Stimulated activated naive CD8-positive, alpha-beta T cell treated with anti-CD3 and anti-CD28 coated beads, Interleukin-15, Interleukin-2, amounts not matched to agents 100 ng/mL and 50 ng/mL, for 24 hours (primary cell): ENCODE measurements around the gene CSMD2.
"Not testable (repeated sequence)": the region's sequence is repeated elsewhere in the genome, so short reads cannot be mapped to it uniquely, and the experiment has no call there.

Experiments used
- H3K27ac Mint-ChIP-seq: one replicate; pipeline ENCODE4 v1.8.0; 2021; ENCODE audit warnings: mild to moderate bottlenecking, mixed read lengths
- H3K27me3 Mint-ChIP-seq: one replicate; pipeline ENCODE4 v1.8.0; 2021; ENCODE audit warnings: mixed read lengths
- H3K36me3 Mint-ChIP-seq: one replicate; pipeline ENCODE4 v1.8.0; 2021; ENCODE audit warnings: low read depth, mixed read lengths
- H3K4me1 Mint-ChIP-seq: one replicate; pipeline ENCODE4 v1.8.0; 2021; ENCODE audit warnings: low read depth, mixed read lengths
- H3K4me3 Mint-ChIP-seq: one replicate; pipeline ENCODE4 v1.8.0; 2021; ENCODE audit warnings: mild to moderate bottlenecking, mixed read lengths
- H3K9me3 Mint-ChIP-seq: one replicate; pipeline ENCODE4 v1.8.0; 2021; ENCODE audit warnings: mixed read lengths

CSMD2 gene

GRCh38 chr1:34101151-34101550 is 63.9 kb downstream of the CSMD2 start:
- Mint-ChIP-seq H3K27ac (no peak overlapping the region), H3K4me1 (no peaks in the 10 kb centered on the region), H3K9me3 (no peaks in the 10 kb centered on the region), H3K4me3 (no peak overlapping the region), H3K27me3 (peaks cover 14% of the 10 kb centered on the region), H3K36me3 (no peaks in the 10 kb centered on the region)

GRCh38 chr1:34100332-34100731 is 64.7 kb downstream of the CSMD2 start:
- Mint-ChIP-seq H3K4me1 (no peaks in the 10 kb centered on the region), H3K27me3 (peaks cover 9% of the 10 kb centered on the region), H3K36me3 (no peaks in the 10 kb centered on the region), H3K4me3 (no peak overlapping the region), H3K9me3 (no peaks in the 10 kb centered on the region), H3K27ac (no peak overlapping the region)

- H3K27me3 Mint-ChIP-seq = peaks cover 13% of the 10 kb centered on the region
- H3K27ac Mint-ChIP-seq, H3K4me1 Mint-ChIP-seq, H3K4me3 Mint-ChIP-seq, H3K36me3 Mint-ChIP-seq, H3K9me3 Mint-ChIP-seq: not testable (repeated sequence)
Observed at GRCh38 chr1:34092399-34092798, 72.6 kb downstream of the CSMD2 start.

- Mint-ChIP-seq H3K9me3 (peaks cover 10% of the 10 kb centered on the region), H3K4me3 (no peak overlapping the region), H3K4me1 (no peaks in the 10 kb centered on the region)
Observed at GRCh38 chr1:34089731-34090130, 75.3 kb downstream of the CSMD2 start.

GRCh38 chr1:34087986-34088385 is 77.0 kb downstream of the CSMD2 start:
- peaks cover 13% of the 10 kb centered on the region for H3K27me3 Mint-ChIP-seq
- no peak overlapping the region for H3K4me3 Mint-ChIP-seq
- no peaks in the 10 kb centered on the region for H3K4me1 Mint-ChIP-seq
- no peak overlapping the region for H3K27ac Mint-ChIP-seq
- no peaks in the 10 kb centered on the region for H3K36me3 Mint-ChIP-seq
- peaks cover 10% of the 10 kb centered on the region for H3K9me3 Mint-ChIP-seq

More at GRCh38 chr1:34089731-34090130, 75.3 kb downstream of the CSMD2 start:
- Mint-ChIP-seq H3K27me3 (peaks cover 13% of the 10 kb centered on the region), H3K27ac (no peak overlapping the region), H3K36me3 (no peaks in the 10 kb centered on the region)

DNA sequence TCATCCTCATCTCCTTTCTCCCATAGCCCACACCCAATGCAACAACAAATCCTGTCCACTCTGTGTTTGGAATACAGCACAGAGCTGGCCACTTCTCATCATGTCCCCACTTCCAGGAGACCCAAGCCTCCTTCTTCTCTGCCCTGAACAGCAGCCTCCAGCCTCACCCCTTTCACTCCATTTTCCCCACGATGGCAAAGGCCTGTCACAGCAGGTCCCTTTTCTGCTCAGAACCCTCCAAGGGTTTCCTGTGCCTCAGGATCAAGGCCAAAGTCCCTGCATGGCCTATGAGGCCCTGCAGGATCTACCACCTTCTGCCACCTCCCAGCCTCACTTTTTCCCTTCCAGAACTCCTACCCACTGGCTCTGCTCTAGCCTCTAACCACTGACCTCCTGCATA is 78.5 kb downstream of the CSMD2 start:
- Mint-ChIP-seq H3K4me1 (no peaks in the 10 kb centered on the region), H3K4me3 (no peak overlapping the region), H3K27ac (no peak overlapping the region), H3K27me3 (peaks cover 13% of the 10 kb centered on the region), H3K9me3 (peaks cover 10% of the 10 kb centered on the region), H3K36me3 (no peaks in the 10 kb centered on the region)

DNA sequence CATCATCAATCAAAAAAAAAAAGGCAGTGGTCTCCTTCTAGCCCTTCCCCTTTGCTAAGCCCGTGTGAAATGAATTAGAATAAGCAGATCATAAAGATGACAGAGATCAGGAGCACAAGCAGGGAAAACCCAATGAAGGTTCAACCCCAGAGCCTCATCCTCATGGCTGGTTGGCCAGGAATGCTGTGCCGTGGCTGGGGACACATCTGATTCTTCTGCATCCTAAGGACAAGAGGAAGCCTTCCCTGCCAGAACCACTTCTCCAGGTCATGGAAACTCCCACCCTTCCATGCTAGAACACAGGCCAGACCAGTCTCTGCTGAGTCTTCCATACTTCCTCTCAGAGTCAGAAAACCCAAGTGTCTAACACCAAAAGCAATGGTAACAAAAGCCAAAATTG is 81.1 kb downstream of the CSMD2 start:
- no peaks in the 10 kb centered on the region for H3K36me3 Mint-ChIP-seq
- no peaks in the 10 kb centered on the region for H3K4me1 Mint-ChIP-seq
- H3K4me3 Mint-ChIP-seq = no peak overlapping the region
- no peaks in the 10 kb centered on the region for H3K27me3 Mint-ChIP-seq
- peaks cover 14% of the 10 kb centered on the region for H3K9me3 Mint-ChIP-seq
- no peak overlapping the region for H3K27ac Mint-ChIP-seq

DNA sequence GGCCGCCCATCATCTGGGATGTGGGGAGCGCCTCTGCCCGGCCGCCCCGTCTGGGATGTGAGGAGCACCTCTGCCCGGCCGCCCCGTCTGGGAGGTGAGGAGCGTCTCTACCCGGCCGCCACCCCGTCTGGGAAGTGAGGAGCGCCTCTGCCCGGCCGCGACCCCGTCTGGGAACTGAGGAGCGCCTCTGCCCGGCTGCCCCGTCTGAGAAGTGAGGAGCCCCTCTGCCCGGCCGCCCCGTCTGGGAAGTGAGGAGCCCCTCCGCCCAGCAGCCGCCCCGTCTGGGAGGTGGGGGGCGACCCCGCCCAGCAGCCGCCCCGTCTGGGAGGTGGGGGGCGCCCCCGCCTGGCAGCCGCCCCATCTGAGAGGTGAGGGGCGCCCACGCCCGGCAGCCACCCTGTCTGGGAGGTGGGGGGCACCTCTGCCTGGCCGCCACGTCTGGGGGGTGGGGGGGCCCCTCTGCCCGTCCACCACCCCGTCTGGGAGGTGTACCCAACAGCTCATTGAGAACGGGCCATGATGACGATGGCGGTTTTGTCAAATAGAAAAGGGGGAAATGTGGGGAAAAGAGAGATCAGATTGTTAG is 82.9 kb downstream of the CSMD2 start:
- peaks cover 14% of the 10 kb centered on the region for H3K9me3 Mint-ChIP-seq
- H3K4me3 Mint-ChIP-seq, H3K27ac Mint-ChIP-seq, H3K27me3 Mint-ChIP-seq, H3K4me1 Mint-ChIP-seq, H3K36me3 Mint-ChIP-seq: not testable (repeated sequence)

DNA sequence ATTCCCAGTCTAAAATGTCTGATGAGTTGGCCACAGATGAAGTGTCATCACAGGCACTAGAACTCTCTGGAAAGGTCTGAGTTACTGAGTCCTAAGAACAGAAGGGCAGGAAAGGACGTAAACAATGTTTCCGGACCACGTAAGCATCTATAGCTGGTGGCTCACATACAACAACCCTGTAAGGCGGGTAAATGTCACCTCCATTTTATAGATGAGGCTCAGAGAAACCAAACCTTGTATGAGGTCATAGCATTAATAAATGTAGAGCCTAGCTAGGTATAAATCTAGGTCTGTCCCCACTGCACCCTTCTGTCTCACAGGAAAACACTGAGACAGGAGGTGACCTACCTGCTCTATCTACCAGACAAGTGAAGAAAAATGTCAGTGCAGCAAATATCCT is 86.6 kb downstream of the CSMD2 start:
- H3K4me1 Mint-ChIP-seq = no peaks in the 10 kb centered on the region
- H3K27me3 Mint-ChIP-seq = no peaks in the 10 kb centered on the region
- no peaks in the 10 kb centered on the region for H3K36me3 Mint-ChIP-seq
- no peak overlapping the region for H3K4me3 Mint-ChIP-seq
- H3K9me3 Mint-ChIP-seq = peaks cover 9% of the 10 kb centered on the region
- no peak overlapping the region for H3K27ac Mint-ChIP-seq

GRCh38 chr1:34075576-34075975 is 89.5 kb downstream of the CSMD2 start:
- Mint-ChIP-seq H3K36me3 (no peaks in the 10 kb centered on the region), H3K27ac (no peak overlapping the region), H3K27me3 (peaks cover 3% of the 10 kb centered on the region), H3K9me3 (peaks cover 5% of the 10 kb centered on the region), H3K4me1 (no peaks in the 10 kb centered on the region), H3K4me3 (no peak overlapping the region)

DNA sequence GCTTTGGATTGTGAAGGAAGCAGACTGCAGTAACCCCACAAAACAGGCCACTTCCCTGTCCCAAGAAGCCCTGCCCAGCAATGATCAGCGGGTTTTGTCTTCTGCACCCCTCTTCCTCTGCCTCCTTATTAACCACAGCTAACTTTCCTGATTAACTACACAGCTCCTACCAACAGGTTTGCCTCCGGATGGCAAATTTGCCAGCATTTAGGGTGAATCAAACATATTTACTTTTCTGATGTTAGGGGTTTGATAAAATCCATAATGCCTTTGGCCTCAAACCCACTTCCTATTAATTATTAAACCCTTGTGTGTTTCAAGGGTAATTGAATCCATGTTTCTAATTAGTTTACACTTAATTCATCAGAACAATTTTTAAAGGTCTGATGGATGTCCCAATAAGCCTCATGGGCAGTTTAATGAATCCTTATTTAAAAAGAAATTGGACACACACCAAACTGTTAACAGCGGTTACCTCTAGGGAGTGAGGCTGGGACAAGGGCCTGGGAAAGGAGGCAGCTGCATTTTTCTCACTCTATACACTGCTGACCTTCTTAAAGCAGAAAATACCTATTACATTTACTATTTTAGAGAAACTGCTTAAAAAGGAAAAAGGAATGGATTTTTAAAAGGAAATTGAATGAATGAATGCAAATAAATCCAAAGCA is 91.9 kb downstream of the CSMD2 start:
- H3K9me3 Mint-ChIP-seq = no peaks in the 10 kb centered on the region
- no peaks in the 10 kb centered on the region for H3K36me3 Mint-ChIP-seq
- no peak overlapping the region for H3K27ac Mint-ChIP-seq
- H3K4me3 Mint-ChIP-seq = no peak overlapping the region
- peaks cover 17% of the 10 kb centered on the region for H3K27me3 Mint-ChIP-seq
- H3K4me1 Mint-ChIP-seq = no peaks in the 10 kb centered on the region

- Mint-ChIP-seq H3K9me3 (no peaks in the 10 kb centered on the region), H3K27ac (no peak overlapping the region), H3K27me3 (peaks cover 17% of the 10 kb centered on the region), H3K4me3 (no peak overlapping the region), H3K4me1 (no peaks in the 10 kb centered on the region), H3K36me3 (no peaks in the 10 kb centered on the region)
Observed at GRCh38 chr1:34070201-34070836, 94.7 kb downstream of the CSMD2 start.

DNA sequence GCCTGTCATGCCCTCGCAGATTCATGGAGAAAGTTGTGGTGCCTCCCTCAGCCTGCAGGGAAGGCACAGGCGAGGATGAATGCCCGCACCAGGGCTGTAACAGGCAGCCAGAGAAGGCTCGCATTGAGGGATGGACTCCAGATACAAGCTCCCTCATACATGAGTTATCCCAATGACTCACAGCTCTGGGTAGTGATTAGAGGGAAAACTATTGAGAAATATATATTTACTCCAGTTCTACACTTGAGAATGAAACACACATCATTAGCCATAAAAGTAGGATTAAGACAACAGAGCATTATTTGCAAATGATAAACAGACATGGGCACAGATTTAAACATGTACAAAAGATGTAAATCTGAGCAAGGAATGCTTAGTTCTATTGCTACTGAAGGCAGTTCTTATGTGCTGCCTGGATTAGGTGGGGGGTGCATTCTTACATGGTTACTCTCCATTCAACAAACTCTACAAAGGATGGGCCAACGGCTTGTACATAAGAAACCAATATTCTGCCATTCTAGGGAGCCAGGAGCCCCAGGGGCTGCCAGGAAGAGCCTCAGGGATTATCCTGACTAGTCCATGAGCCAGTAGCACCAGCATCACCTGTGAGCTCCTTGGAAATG is 97.9 kb downstream of the CSMD2 start:
- no peak overlapping the region for H3K4me3 Mint-ChIP-seq
- H3K27me3 Mint-ChIP-seq = peaks cover 17% of the 10 kb centered on the region
- H3K36me3 Mint-ChIP-seq = no peaks in the 10 kb centered on the region
- H3K27ac Mint-ChIP-seq = no peak overlapping the region
- no peaks in the 10 kb centered on the region for H3K9me3 Mint-ChIP-seq
- H3K4me1 Mint-ChIP-seq = no peaks in the 10 kb centered on the region

DNA sequence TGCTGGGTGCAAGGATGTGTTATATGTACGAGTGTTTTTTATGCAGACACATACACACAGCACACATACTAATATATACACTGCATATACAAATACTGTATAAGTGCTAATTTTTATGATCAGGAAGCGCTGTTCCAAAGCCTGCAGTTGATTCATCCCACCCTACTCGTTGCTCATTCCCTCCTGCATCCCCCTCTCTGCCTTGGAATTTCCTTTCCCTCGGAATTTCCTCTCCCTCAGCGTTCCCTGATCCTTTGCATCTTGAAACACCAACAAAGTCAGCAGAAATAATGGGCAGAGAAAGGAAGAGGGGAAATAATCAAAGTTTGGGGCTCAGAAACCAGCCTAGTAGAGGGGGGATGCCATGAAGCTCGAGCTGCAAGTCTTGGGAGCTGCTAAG is 98.9 kb downstream of the CSMD2 start:
- no peaks in the 10 kb centered on the region for H3K9me3 Mint-ChIP-seq
- H3K4me3 Mint-ChIP-seq = no peak overlapping the region
- H3K36me3 Mint-ChIP-seq = no peaks in the 10 kb centered on the region
- no peaks in the 10 kb centered on the region for H3K4me1 Mint-ChIP-seq
- H3K27me3 Mint-ChIP-seq = peaks cover 14% of the 10 kb centered on the region
- no peak overlapping the region for H3K27ac Mint-ChIP-seq

DNA sequence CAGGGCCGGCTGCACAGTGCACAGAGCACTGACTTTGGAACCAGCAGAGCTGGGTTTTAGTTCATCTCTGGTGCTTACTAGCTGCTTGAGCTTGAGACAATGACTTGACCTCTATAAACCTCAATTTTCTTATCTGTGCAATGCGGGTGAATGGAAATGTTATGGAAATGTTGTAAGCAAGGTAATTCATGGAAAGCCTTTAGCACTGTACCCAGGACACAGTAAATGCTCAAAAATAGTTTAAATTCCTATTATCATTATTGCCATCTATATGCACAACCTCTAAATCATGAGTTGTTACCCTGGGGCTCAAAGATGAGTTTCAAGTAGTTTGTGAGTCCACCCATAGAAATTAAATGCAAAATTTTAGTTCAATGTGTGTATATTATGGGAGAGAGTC is 99.5 kb downstream of the CSMD2 start:
- Mint-ChIP-seq H3K27ac (no peak overlapping the region), H3K4me3 (no peak overlapping the region), H3K36me3 (no peaks in the 10 kb centered on the region), H3K4me1 (no peaks in the 10 kb centered on the region), H3K9me3 (no peaks in the 10 kb centered on the region), H3K27me3 (peaks cover 14% of the 10 kb centered on the region)
